GM23338 (cell line): Measurements from ENCODE around the gene SLC29A1. TPM values are rescaled to one million over a fixed set of nuclear protein-coding genes. Genes with fewer than 3 reads are reported as not detected.

Experiments
- EZH2phosphoT487 ChIP-seq: fragments of 200-600 bp; sonication (generic); IDR thresholded peaks from one replicate; pipeline ENCODE4 v1.8.1; 2018; ENCODE audit warnings: antibody characterized with exemption; ENCODE audit not compliant: unreplicated experiment
- ZNF331 ChIP-seq: fragments of 250-450 bp; sonication (Bioruptor Pico); IDR thresholded peaks from 2 replicates; pipeline ENCODE4 v1.5.0; 2020; ENCODE audit warnings: low read depth, mild to moderate bottlenecking, moderate library complexity
- polyA plus RNA-seq: library from polyadenylated mRNA; unstranded; fragments of >200 nt; fragmentation: Nextera tagmentation; extraction: Ambion mirVana; gene quantifications from 2 replicates; pipeline ENCODE4 v1.2.1, GENCODE V29; 2016
- total RNA-seq: library from RNA; depleted of rRNA; stranded (reverse); fragments of >200 nt; shearing (Covaris generic); gene quantifications from 2 replicates; pipeline ENCODE4 v1.2.3, GENCODE V29; 2014
- TF ChIP-seq, protein P1 (sequence below): fragments of 250-450 bp; sonication (Bioruptor Pico); IDR thresholded peaks from 2 replicates; pipeline ENCODE4 v1.5.0; 2020; ENCODE audit warnings: mild to moderate bottlenecking, moderate library complexity
- TF ChIP-seq, protein P2 (sequence below), 2 experiments: fragments of 200-600 bp in 1 of 2; sonication (generic) in 1 of 2; conservative IDR thresholded peaks; 2 replicates each; pipeline versions ENCODE4 v1.5.1 to v1.6.1; 2016 to 2017; ENCODE audit warnings: antibody characterized with exemption in 2 of 2, low read depth in 2 of 2, mild to moderate bottlenecking in 2 of 2, moderate library complexity in 1 of 2

The SLC29A1 gene
- total and polyA plus RNA-seq, 2 experiments from 2014 or later = 73.1 to 169 TPM

DNA sequence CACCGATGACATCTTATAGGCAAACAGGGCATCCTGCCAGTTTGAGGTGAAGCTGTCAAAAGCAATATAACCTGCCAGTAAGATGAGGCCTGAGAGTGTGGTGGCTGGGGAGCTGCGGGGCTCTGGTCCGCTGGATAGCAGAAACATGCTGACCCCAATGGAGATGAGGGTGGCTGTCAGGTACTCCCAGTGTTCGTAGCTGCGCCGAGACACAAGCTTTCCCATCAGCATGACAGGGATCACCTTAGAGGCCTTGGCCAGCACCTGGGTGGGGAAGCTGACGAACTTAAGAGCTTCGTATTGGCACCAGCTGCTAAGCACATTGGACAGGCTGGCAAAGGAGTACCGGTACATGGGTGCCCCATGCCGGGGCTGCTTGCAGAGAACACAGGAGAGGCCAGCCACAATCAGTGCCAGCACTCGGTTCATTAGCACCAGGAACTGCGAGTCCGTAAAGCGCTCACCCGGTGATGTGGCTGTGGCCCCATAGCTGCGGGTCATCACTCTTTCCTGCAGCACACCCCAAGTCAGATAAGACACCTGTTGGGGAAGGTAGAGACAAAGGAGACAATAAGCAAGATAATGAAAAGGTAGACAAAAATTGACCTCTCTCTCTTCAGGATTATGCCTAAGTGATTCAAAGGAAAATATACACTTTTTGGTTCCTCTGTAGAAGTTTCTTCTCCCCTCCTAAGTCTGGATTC lies 31.9 kb downstream of the SLC29A1 start (continued):
- TF ChIP-seq, protein P1, sequence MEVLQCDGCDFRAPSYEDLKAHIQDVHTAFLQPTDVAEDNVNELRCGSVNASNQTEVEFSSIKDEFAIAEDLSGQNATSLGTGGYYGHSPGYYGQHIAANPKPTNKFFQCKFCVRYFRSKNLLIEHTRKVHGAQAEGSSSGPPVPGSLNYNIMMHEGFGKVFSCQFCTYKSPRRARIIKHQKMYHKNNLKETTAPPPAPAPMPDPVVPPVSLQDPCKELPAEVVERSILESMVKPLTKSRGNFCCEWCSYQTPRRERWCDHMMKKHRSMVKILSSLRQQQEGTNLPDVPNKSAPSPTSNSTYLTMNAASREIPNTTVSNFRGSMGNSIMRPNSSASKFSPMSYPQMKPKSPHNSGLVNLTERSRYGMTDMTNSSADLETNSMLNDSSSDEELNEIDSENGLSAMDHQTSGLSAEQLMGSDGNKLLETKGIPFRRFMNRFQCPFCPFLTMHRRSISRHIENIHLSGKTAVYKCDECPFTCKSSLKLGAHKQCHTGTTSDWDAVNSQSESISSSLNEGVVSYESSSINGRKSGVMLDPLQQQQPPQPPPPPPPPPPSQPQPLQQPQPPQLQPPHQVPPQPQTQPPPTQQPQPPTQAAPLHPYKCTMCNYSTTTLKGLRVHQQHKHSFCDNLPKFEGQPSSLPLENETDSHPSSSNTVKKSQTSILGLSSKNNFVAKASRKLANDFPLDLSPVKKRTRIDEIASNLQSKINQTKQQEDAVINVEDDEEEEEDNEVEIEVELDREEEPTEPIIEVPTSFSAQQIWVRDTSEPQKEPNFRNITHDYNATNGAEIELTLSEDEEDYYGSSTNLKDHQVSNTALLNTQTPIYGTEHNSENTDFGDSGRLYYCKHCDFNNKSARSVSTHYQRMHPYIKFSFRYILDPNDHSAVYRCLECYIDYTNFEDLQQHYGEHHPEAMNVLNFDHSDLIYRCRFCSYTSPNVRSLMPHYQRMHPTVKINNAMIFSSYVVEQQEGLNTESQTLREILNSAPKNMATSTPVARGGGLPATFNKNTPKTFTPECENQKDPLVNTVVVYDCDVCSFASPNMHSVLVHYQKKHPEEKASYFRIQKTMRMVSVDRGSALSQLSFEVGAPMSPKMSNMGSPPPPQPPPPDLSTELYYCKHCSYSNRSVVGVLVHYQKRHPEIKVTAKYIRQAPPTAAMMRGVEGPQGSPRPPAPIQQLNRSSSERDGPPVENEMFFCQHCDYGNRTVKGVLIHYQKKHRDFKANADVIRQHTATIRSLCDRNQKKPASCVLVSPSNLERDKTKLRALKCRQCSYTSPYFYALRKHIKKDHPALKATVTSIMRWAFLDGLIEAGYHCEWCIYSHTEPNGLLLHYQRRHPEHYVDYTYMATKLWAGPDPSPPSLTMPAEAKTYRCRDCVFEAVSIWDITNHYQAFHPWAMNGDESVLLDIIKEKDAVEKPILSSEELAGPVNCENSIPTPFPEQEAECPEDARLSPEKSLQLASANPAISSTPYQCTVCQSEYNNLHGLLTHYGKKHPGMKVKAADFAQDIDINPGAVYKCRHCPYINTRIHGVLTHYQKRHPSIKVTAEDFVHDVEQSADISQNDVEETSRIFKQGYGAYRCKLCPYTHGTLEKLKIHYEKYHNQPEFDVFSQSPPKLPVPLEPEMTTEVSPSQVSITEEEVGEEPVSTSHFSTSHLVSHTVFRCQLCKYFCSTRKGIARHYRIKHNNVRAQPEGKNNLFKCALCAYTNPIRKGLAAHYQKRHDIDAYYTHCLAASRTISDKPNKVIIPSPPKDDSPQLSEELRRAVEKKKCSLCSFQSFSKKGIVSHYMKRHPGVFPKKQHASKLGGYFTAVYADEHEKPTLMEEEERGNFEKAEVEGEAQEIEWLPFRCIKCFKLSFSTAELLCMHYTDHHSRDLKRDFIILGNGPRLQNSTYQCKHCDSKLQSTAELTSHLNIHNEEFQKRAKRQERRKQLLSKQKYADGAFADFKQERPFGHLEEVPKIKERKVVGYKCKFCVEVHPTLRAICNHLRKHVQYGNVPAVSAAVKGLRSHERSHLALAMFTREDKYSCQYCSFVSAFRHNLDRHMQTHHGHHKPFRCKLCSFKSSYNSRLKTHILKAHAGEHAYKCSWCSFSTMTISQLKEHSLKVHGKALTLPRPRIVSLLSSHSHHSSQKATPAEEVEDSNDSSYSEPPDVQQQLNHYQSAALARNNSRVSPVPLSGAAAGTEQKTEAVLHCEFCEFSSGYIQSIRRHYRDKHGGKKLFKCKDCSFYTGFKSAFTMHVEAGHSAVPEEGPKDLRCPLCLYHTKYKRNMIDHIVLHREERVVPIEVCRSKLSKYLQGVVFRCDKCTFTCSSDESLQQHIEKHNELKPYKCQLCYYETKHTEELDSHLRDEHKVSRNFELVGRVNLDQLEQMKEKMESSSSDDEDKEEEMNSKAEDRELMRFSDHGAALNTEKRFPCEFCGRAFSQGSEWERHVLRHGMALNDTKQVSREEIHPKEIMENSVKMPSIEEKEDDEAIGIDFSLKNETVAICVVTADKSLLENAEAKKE (CRISPR knock-in tag) = no peak
- TF ChIP-seq EZH2phosphoT487 (no peak), ZNF331 (CRISPR knock-in tag) (no peak)
- TF ChIP-seq, protein P2, sequence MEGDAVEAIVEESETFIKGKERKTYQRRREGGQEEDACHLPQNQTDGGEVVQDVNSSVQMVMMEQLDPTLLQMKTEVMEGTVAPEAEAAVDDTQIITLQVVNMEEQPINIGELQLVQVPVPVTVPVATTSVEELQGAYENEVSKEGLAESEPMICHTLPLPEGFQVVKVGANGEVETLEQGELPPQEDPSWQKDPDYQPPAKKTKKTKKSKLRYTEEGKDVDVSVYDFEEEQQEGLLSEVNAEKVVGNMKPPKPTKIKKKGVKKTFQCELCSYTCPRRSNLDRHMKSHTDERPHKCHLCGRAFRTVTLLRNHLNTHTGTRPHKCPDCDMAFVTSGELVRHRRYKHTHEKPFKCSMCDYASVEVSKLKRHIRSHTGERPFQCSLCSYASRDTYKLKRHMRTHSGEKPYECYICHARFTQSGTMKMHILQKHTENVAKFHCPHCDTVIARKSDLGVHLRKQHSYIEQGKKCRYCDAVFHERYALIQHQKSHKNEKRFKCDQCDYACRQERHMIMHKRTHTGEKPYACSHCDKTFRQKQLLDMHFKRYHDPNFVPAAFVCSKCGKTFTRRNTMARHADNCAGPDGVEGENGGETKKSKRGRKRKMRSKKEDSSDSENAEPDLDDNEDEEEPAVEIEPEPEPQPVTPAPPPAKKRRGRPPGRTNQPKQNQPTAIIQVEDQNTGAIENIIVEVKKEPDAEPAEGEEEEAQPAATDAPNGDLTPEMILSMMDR (conservative IDR thresholded peaks at IDR 0.05; ENCODE audit: low read depth in 2 of 2) = no peak
